ENCODE measurements around the gene FBXW8. TPM values are rescaled to one million over a fixed set of nuclear protein-coding genes. Genes with fewer than 3 reads are reported as not detected.

FBXW8 gene
- total RNA-seq, 1 experiment from 2014 or later = 17.2 TPM

DNA sequence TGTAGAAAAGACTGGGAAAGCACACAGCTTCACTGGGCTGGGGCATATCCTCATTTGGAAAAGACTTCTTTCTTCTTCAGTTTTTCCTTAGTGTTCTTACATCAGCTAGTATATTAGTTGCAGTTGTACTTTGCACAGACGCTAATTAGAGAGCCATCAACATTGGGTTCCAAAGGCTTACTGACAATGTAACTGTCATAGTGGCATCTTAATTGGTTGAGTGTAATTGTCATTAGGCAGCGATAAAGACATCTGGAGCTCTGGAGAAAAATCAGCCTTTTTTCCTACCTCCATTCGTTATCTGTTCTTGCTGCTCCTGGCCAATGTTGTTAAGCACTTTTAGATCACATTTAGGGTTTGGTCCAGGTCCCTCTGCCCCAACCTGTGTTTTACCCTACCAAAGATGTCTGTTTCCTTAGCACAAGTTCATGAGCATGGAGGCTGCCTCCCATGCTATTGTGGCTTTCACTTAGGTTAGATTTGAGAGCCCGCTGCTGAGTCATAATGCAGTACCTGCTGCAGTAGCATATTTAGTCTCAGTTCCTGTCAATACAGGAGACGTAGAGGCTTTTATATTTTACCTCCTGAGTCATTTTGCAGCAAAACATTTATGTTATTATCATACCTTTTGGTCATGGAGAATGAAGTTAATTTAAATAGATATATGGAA, 49.2 kb downstream of the FBXW8 start:
- no peak for DNase-seq
- no peaks in the 10 kb centered on the region for H3K9me3 ChIP-seq
- peaks cover 4% of the 10 kb centered on the region for H3K36me3 ChIP-seq
- no peak overlapping the region for H3K4me3 ChIP-seq
- no peaks in the 10 kb centered on the region for H3K27me3 ChIP-seq

DNA sequence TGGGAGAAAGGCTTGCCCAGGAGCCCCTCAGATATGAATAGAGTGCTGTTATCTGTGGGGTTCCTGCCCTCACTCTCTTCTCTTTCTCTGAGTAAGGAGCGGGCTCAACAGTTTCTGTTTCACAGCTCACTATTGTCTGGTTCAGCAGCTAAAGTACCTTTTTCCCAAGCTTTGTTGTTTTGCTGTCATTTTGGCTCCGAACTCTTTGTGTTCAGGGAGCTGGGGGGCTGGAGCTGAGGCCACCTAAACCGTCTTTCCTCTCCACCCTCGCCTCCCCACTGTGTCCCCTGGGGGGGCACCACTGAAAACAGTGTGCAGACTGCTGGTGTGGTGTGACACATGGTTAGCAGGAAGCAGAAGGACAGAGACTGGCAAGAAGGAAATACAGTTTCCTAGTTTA, 51.4 kb downstream of the FBXW8 start:
- DNase-seq = no peak
- peaks cover 8% of the 10 kb centered on the region for H3K36me3 ChIP-seq
- no peak overlapping the region for H3K4me3 ChIP-seq
- H3K9me3 ChIP-seq = no peaks in the 10 kb centered on the region
- H3K27me3 ChIP-seq = no peaks in the 10 kb centered on the region

DNA sequence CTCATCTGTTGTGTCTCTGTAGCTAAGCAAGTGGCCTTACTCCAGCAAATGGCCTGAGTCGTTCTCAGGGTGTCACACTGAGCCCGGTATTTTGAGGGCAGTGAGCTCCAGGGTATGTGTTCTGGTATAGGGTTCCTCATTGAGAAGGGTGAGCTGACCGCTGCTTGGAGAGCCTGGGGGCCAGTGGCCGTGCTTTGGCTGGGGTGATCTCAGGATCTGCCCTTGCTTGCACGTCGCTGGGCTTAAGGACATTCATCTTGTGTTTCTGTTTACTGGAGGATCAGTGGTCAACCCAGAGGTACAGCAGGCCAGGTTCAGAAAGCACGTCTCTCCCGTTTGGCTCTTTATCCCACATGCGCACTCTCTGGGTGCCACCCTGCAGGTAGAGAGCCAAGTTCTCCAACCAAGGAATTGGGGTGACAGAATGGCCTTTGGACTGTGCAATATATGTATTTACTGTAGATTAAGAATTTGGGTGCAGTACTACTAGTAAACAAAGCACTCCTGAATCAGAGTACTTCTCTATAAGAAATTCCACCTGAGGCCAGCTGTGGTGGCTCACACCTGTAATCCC, 52.1 kb downstream of the FBXW8 start:
- Histone ChIP-seq H3K27me3 (no peaks in the 10 kb centered on the region), H3K36me3 (peaks cover 11% of the 10 kb centered on the region), H3K4me3 (no peak overlapping the region), H3K9me3 (no peaks in the 10 kb centered on the region)
- DNase-seq = no peak

DNA sequence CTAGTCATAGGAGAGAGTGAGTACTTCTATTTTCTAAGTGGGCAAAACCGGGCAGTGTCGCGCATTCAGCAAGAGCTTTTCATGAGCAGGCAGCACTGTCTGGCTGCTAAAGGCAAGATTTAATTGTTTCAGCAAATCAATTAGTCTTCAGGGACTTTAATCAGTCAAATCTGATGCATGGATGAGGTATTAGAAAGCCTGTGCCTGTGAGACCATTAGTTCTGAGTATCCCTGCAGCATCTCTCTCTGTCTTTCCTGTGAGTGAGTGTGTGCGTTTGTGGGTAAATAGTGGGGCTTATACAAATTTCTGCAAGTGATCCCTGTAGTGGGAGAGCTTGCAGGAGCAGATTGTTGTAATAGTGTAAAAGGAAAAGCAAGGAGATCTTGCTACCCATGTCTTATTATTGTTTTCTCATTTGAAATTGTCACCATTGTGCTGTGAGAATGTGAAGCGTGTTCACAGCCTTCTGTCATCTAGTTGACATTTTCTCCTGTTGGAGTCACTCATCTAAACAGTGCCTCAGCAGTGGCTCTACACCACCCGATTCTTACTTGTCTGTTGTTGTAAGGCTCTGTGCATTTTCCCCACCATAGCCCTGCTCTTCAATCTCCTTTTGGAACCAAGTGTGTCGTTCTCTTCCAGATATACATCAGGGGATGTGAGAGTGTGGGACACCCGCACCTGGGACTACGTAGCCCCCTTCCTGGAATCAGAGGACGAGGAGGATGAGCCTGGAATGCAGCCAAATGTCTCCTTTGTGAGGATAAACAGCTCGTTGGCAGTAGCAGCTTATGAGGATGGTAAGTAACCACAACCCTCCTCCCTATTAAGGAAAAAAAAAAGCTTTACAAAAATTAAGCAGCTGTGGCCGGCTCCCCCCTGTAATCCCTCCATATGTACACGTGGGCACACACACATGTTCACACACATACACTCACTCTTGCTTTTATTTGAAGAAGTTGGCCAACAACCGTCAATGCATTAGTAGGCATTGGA, 53.6 kb downstream of the FBXW8 start:
- H3K4me3 ChIP-seq = no peak overlapping the region
- H3K9me3 ChIP-seq = no peaks in the 10 kb centered on the region
- H3K27me3 ChIP-seq = no peaks in the 10 kb centered on the region
- no peak for DNase-seq
- peaks cover 13% of the 10 kb centered on the region for H3K36me3 ChIP-seq

DNA sequence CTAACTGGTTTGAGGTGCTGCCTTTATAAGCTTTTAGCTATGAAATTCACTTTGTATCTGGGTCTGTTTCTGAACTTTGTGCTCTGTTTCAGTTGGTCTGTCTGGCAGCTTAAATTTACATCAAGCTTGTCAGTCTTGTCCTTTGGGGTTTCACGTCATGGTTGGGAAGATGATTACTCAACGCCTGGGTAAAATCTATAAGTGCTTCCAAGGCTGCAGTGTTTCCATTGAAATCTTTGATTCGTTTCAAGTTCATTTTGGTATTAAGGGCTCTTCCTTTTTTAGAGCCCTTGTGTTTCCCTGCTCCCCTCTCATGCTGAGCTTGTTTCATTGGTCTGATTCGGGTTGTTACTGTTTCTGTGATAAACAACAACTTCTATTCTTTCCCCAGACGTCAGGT, 58.2 kb downstream of the FBXW8 start:
- Histone ChIP-seq H3K27me3 (no peaks in the 10 kb centered on the region), H3K4me3 (no peak overlapping the region), H3K9me3 (no peaks in the 10 kb centered on the region), H3K36me3 (peaks cover 40% of the 10 kb centered on the region)
- DNase-seq = no peak

DNA sequence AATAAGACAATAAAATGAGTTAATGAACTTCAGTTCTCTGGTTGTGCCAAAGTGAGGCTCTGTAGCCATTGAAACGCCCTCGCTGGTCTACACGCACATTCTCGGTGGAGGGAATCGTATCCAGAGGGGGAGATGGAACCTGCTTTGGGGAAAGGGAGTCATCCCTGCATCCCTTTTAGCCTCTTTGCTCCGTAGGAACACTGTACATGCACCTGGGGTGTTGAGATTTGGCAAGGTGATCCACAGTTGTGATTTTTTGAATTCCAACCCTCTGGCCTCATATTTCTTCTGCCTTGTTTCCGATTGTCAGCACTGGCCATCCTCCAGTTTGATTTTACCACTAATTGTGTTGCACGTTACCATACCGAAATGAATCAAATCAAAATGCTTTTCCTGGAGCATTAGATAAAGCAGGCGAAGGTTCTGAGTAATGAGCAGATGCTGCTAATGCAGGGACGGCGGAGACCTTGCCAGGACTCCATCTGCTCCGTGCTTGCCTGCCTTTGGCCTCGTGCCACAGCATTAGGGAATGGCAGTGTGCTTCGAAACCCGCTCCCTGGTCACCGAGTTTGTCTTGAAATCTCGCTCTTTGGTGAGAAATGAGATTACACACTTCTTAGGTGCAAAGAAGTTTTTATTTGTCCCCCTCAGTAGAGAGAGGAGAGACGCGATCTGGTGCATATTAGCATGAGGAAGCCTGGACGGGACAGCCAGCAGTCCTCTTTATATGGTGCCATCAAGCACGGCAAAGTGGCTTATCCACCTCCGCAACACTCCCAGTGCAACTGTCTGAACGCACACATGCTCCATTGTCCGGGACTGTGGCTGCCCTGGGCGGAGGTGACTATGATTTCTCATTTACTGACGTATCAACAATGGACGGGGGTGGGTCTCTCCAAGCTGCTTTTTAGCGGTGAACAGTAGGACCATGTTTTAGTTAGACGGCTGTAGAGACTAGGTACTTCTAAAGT, 59.1 kb downstream of the FBXW8 start:
- Histone ChIP-seq H3K27me3 (no peaks in the 10 kb centered on the region), H3K4me3 (no peak overlapping the region), H3K9me3 (no peaks in the 10 kb centered on the region), H3K36me3 (peaks cover 37% of the 10 kb centered on the region)
- no peak for DNase-seq

DNA sequence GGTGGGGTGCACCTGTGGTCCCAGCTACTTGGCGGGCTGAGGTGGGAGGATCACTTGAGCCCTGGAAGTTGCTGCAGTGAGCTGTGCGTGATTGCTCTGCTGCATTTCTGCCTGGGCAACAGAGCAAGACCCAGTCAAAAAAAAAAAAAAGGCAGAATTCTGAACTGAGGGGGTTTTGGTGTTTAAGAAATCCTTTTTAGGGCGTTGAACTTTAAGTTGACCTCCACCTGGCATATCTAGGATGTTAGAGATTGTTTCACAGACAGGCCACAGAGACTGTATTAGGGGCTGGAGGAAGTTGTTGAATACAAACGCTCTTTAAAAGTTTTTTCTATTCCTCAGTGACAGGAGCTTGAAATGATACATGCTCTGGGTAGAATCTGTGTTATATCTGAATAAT, 60.5 kb downstream of the FBXW8 start:
- DNase-seq = no peak
- no peak overlapping the region for H3K4me3 ChIP-seq
- H3K27me3 ChIP-seq = no peaks in the 10 kb centered on the region
- no peaks in the 10 kb centered on the region for H3K9me3 ChIP-seq
- H3K36me3 ChIP-seq = peaks cover 33% of the 10 kb centered on the region

DNA sequence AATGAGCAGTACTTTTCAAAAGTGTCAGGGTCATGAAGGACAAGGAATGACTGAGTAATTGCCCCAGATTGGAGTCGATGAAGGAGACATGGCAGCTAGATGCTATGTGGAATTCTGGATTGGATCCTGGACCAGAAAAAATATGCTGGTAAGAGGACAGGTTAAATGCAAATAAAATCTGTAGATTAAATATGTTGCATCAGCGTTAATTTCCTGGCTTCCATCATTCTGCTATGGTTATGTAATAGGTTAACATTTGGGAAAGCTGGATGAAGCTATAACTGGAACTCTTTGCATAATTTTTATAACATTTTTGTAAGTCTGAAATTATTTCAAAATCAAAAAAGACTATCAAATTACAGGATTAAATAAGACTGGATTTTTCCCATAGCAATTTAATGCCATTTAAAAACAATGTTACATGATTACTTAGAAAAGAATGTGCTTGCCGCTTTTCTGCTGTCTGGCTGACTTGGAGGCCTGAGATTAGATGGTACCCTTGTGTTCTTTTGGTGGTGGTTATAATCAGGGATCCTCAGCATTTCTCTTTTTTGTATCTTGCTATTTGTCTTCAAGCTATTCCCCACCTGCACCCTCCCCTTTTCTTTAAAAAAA, 65.1 kb downstream of the FBXW8 start:
- Histone ChIP-seq H3K4me3 (no peak overlapping the region), H3K36me3 (peaks cover 18% of the 10 kb centered on the region), H3K27me3 (no peaks in the 10 kb centered on the region), H3K9me3 (no peaks in the 10 kb centered on the region)
- no peak for DNase-seq

DNA sequence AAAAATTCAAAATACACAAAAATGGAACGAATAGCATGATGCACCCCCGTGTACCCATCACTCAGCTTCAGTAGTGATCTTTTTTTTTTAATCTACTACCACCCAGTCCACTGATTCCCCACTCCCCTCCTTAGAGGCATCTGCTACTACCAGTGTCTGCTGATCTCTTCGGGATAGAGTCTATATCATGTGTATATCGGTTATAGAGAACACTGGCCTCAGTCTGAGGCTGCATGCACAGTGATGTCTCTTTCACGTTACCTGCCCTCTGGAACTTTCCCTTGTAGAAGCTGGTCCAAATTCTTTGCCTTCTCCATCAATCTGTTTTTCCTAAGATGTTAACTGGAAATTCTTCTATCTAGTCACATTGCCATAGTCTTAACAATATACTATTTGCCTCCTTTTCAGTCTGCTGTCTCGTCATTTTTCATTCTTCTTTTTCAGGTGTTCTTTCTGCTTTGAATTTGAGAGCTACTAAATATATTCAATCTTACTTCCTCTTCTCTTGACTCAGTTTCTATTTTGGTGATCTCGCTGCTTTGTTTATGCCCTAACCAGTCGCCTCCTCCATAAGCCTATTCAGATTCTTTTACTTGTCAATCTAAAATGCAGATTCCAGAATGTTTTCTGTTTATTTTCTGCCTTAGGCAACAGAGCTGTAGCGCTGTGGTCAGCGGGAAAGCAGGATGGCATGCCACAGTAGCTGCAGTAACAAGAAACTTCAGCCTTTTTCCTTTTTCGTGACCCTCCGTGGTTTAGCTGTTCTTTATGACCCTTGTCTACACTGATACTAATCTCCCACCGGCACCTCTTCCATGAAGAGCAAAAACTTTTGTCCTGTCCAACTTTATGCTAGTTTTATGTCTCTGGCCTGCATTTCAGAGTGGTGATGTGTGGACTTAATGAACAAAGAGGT, 67.0 kb downstream of the FBXW8 start:
- H3K27me3 ChIP-seq = no peaks in the 10 kb centered on the region
- no peaks in the 10 kb centered on the region for H3K9me3 ChIP-seq
- H3K36me3 ChIP-seq = peaks cover 9% of the 10 kb centered on the region
- DNase-seq = no peak
- H3K4me3 ChIP-seq = no peak overlapping the region

DNA sequence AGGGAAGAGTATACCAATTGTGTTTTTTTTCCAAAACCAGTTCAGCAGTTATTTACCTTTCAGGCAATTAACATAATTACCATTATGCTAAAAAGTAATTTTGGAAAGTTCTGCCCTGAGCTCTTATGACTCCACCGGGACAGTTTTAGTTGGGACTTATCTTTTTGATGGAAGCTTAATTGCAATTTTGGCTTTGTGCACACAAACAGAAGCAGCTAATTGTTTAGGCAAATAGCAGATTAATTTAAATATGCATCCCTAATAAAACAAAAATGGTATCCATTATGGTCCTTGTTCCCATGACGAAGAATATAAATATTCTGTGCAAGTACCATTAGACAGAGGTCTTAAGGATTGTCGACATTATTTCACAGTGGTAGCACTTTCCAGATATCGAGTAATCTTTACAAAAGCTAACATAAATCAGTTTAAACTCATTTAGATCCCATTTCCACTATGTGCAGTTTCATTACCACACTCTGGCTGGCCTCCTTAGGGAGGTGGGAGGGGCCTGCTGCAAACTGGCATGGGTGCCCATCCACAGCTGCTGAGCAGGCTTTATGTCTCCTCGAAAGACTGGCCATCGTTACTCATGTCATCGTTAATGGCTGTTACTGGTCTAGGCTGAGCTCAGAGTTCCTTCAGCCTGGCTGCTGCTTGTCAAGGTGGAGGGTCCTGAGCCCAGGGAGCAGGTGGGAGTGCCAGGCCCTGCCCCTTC, 68.2 kb downstream of the FBXW8 start:
- no peaks in the 10 kb centered on the region for H3K36me3 ChIP-seq
- DNase-seq = no peak
- H3K9me3 ChIP-seq = no peaks in the 10 kb centered on the region
- H3K27me3 ChIP-seq = no peaks in the 10 kb centered on the region
- H3K4me3 ChIP-seq = no peak overlapping the region

DNA sequence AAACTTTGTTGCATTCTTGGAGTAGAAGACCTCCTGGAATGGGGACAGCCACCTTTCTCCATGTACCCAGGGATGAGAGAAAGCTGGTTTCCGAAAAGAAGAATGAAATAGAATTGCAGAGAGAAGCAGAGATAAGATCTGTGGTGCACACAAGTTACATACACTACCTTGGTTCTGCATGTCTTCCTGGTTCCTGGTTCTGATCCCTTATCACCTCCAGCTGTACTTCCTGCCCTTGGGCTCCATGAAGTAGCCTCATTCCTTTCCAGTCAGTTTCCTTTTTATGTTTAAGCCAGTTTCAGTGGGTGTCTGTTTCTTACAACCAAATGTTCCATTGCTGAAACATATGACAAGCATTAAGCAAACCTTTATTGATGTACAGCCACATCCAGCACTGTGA, 69.3 kb downstream of the FBXW8 start:
- no peak for DNase-seq
- Histone ChIP-seq H3K27me3 (no peaks in the 10 kb centered on the region), H3K4me3 (no peak overlapping the region), H3K9me3 (no peaks in the 10 kb centered on the region), H3K36me3 (no peaks in the 10 kb centered on the region)

DNA sequence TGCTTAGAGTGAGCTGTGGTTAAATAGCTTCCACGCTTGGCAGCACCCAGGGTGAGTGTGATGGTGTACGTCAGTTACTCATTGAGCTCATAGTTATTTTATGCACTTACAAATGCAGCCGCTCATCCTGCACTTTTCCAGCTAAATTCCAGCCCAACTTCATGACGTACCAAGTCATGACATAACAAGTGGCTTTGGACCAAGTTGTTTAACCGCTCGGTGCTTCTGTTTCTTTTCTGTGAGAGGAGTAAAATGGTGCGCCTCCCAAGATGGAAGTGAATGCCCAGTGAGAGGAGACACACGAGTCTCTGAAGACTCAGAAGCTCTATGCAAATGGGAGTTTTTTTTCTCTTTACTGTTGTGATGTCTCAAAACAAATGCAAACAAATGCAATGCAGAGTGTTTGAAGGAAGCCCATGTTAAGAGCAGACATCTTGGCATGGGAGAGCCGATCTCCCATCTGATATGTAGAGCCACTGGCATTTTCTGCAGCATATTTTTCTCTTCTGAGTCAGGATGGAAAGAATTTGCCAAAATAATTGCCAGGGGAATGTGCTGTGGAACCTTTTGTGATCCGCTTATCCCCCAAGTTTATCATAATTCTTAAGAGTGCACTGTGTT, 72.2 kb downstream of the FBXW8 start:
- Histone ChIP-seq H3K4me3 (no peak overlapping the region), H3K36me3 (no peaks in the 10 kb centered on the region), H3K27me3 (no peaks in the 10 kb centered on the region), H3K9me3 (no peaks in the 10 kb centered on the region)
- no peak for DNase-seq

DNA sequence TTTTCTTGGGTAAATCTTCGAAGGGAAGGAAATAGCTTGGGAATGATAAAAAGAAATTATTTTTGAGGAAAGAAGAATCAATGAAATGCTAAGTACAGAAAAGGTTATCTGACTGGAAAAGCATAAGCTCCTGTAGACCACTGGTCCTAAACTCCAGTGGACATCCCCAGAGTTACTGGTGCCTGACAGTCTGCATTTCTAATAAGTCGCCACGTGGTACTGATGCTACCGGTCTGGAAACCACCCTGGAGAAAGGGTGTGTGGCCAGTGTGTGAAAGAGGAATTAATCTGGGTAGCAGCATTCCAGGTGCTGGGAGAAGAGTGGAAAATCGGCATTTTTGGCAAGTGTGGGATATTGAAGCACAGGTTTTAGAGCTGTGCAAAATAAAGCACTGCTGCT, 73.3 kb downstream of the FBXW8 start:
- H3K4me3 ChIP-seq = no peak overlapping the region
- H3K27me3 ChIP-seq = no peaks in the 10 kb centered on the region
- peaks cover 6% of the 10 kb centered on the region; the same call in 1 of the 2 replicates for H3K36me3 ChIP-seq
- no peak for DNase-seq
- H3K9me3 ChIP-seq = no peaks in the 10 kb centered on the region

DNA sequence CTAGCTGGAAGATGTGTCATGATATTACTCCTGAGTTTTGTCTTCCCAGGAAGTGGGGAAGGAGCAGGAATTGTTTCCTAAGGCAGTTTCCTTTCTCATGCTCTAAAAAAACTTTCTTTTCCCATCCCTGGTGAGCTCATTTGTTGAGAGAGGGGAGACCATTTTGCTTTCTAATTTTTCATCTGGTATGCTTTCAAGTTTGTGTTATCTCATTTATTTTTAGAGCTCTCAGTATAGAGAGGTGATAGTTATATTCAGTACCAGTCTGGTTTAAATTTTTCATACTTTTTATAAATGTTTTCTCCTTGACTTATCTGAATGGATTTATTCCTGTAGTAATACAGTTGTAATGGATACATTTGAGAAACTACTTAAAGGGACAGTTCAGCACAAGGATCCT, 79.6 kb downstream of the FBXW8 start:
- Histone ChIP-seq H3K4me3 (no peak overlapping the region), H3K27me3 (no peaks in the 10 kb centered on the region), H3K36me3 (peaks cover 30% of the 10 kb centered on the region), H3K9me3 (no peaks in the 10 kb centered on the region)
- no peak for DNase-seq
